ENCODE measurements around the gene CEP72. TPM values are rescaled to one million over a fixed set of nuclear protein-coding genes. Genes with fewer than 3 reads are reported as not detected.
A peak's percentile ranks its signal among the peaks of the same experiment; 100 is the strongest.

Gene CEP72
- total RNA-seq, 1 experiment from 2014 or later, result 56.5 TPM

DNA sequence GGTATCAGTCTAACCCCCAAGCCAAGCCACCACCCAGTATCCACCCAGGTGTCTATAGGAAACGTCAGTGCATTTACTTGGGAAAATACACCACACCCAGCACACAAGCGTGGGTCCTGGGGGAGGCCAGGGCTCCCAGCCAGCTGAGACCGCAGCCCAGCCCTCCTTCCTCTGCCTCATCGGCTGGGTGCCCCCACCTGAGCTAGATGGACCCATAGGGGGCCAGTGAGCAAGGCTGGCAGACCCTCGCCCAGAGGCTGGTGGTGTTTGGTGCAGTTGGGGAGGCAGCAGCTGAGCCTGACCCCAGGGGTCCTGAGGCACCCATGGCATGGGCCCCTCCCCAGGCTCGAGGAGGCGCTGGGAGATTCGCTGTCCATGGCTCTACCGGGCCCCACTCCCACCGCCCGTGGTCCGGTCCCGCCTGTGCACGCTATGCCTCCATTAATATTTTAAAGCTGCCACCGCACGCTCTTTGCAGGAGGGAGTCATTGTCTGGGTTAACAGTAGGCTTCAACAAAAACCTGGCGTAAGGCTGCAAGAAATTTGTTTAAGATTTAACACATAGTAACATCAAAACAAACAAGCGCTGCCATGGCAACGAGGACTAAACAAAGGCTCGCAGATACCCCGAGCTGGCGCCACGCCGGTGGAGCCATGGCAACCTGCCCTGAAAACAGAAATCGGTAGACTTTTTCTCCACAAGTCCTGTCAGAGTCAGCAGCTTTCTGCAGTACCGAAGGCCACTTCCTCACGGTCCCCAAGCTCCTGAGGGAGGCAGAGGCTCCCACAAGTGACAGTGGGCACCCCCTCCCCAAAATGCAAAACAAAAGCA, 60.4 kb downstream of the CEP72 start:
- H3K27ac Mint-ChIP-seq (ENCODE audit: unreplicated experiment), result peak overlapping the region; percentile 92
- peaks cover 10% of the 10 kb centered on the region for H3K4me1 Mint-ChIP-seq (ENCODE audit: low read depth, unreplicated experiment)
- H3K27me3 Mint-ChIP-seq (ENCODE audit: unreplicated experiment), result peaks cover 13% of the 10 kb centered on the region
- BruUV-seq (replicated peaks), result TSS peak; percentile 20
- peaks cover 68% of the 10 kb centered on the region for H3K36me3 Mint-ChIP-seq (ENCODE audit: insufficient read depth, unreplicated experiment)
- CTCF ChIA-PET, result no interaction called here
- peak overlapping the region; percentile 64 for H3K4me3 Mint-ChIP-seq (ENCODE audit: low read depth, unreplicated experiment)
- TF ChIP-seq CTCF (IDR thresholded peaks at IDR 0.05; ENCODE audit: unreplicated experiment), result no peak
- H3K9me3 Mint-ChIP-seq (ENCODE audit: low read depth, unreplicated experiment), result no peaks in the 10 kb centered on the region
- DNase-seq, result peak; percentile 83
- intact Hi-C loops (cut with micrococcal nuclease; ENCODE audit: unreplicated experiment), result loop anchor here (5.0 kb wide), 1 partner anchor 230 kb away; no protein-coding TSS in a partner anchor

- H3K27me3 Mint-ChIP-seq (ENCODE audit: unreplicated experiment), result peaks cover 13% of the 10 kb centered on the region
- H3K36me3 Mint-ChIP-seq (ENCODE audit: insufficient read depth, unreplicated experiment), result peaks cover 69% of the 10 kb centered on the region
- DNase-seq, result no peak
- peak overlapping the region; percentile 92 for H3K27ac Mint-ChIP-seq (ENCODE audit: unreplicated experiment)
- H3K4me1 Mint-ChIP-seq (ENCODE audit: low read depth, unreplicated experiment), result peaks cover 10% of the 10 kb centered on the region
- intact Hi-C loops (cut with micrococcal nuclease; ENCODE audit: unreplicated experiment), result loop anchor here (5.0 kb wide), 1 partner anchor 229 kb away; no protein-coding TSS in a partner anchor
- BruUV-seq (replicated peaks), result no TSS peak
- peak overlapping the region; percentile 64 for H3K4me3 Mint-ChIP-seq (ENCODE audit: low read depth, unreplicated experiment)
- no peak for TF ChIP-seq CTCF (IDR thresholded peaks at IDR 0.05; ENCODE audit: unreplicated experiment)
- CTCF ChIA-PET, result no interaction called here
- no peaks in the 10 kb centered on the region for H3K9me3 Mint-ChIP-seq (ENCODE audit: low read depth, unreplicated experiment)
Observed at GRCh38 chr5:673161-673830, 61.2 kb downstream of the CEP72 start.

DNA sequence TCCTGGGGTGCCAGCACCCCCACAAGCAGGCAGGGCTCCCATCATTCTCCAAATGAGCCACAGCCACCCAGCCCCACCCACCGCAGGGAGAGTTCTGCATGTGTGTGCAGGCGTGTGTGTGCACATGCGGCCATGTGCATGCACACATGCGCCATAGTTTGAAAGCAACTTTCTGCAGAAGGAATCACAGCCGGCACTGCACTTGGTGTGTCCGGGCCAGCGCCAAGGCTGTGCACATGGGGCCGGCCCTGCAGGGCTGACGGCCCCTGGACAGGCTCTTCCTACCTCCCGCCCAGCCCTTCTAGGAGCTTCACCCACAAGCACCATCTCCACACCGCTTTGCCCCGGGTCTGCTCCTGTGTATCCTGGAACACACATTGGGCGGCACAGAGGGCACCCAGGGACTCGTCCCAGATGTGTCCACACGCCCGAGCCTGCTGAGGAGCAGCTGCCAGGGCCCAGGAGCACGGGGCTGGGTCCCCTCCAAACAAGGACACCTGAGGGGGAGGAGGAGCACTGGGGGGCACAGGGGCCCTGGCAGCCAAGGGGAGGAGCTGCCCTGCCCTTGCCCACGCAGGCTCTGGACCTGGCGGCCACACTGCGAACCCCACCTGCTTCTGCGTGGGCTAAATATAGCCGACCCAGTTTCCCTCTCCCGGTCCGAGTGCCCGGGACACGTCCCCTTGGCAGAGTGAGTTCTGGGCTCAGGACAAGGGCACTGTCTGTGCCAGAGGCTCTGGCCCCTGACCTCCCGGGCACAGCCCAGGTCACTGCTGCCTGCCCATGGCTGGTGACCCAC, 61.9 kb downstream of the CEP72 start:
- no peak overlapping the region for H3K4me3 Mint-ChIP-seq (ENCODE audit: low read depth, unreplicated experiment)
- peak overlapping the region; percentile 92 for H3K27ac Mint-ChIP-seq (ENCODE audit: unreplicated experiment)
- no peaks in the 10 kb centered on the region for H3K9me3 Mint-ChIP-seq (ENCODE audit: low read depth, unreplicated experiment)
- DNase-seq, result no peak
- H3K36me3 Mint-ChIP-seq (ENCODE audit: insufficient read depth, unreplicated experiment), result peaks cover 69% of the 10 kb centered on the region
- BruUV-seq (replicated peaks), result no TSS peak
- peaks cover 13% of the 10 kb centered on the region for H3K27me3 Mint-ChIP-seq (ENCODE audit: unreplicated experiment)
- no peak for TF ChIP-seq CTCF (IDR thresholded peaks at IDR 0.05; ENCODE audit: unreplicated experiment)
- CTCF ChIA-PET, result no interaction called here
- H3K4me1 Mint-ChIP-seq (ENCODE audit: low read depth, unreplicated experiment), result peaks cover 10% of the 10 kb centered on the region
- intact Hi-C loops (cut with micrococcal nuclease; ENCODE audit: unreplicated experiment), result loop anchor here (5.0 kb wide), 1 partner anchor 228 kb away; no protein-coding TSS in a partner anchor

- BruUV-seq (replicated peaks), result no TSS peak
- no peak for TF ChIP-seq CTCF (IDR thresholded peaks at IDR 0.05; ENCODE audit: unreplicated experiment)
- no peaks in the 10 kb centered on the region for H3K9me3 Mint-ChIP-seq (ENCODE audit: low read depth, unreplicated experiment)
- peaks cover 69% of the 10 kb centered on the region for H3K36me3 Mint-ChIP-seq (ENCODE audit: insufficient read depth, unreplicated experiment)
- peak; percentile 33 for DNase-seq
- peaks cover 13% of the 10 kb centered on the region for H3K27me3 Mint-ChIP-seq (ENCODE audit: unreplicated experiment)
- intact Hi-C loops (cut with micrococcal nuclease; ENCODE audit: unreplicated experiment), result loop anchor here (5.0 kb wide), 1 partner anchor 228 kb away; no protein-coding TSS in a partner anchor
- no peak overlapping the region for H3K4me3 Mint-ChIP-seq (ENCODE audit: low read depth, unreplicated experiment)
- CTCF ChIA-PET, result no interaction called here
- H3K27ac Mint-ChIP-seq (ENCODE audit: unreplicated experiment), result peak overlapping the region; percentile 92
- H3K4me1 Mint-ChIP-seq (ENCODE audit: low read depth, unreplicated experiment), result peaks cover 10% of the 10 kb centered on the region
Observed at GRCh38 chr5:674630-675011, 62.5 kb downstream of the CEP72 start.

Measured in Calu3 (cell line).